Ectodermal cell (in vitro differentiated cells): ENCODE data around the gene FBXO31. TPM values are rescaled to one million over a fixed set of nuclear protein-coding genes. Genes with fewer than 3 reads are reported as not detected.

Experiments
- H3K27ac ChIP-seq: 2 replicates; pipeline ENCODE4 v1.7.0; 2013; ENCODE audit warnings: mild to moderate bottlenecking, low read depth, low read length; ENCODE audit not compliant: insufficient read depth, poor library complexity, severe bottlenecking
- H3K27me3 ChIP-seq: 2 replicates; pipeline ENCODE4 v1.7.0; 2013; ENCODE audit warnings: mild to moderate bottlenecking, low read length; ENCODE audit not compliant: insufficient read depth, control insufficient read depth, poor library complexity, severe bottlenecking
- H3K36me3 ChIP-seq: one replicate; pipeline ENCODE4 v1.7.0; 2013; ENCODE audit warnings: low read length; ENCODE audit not compliant: control insufficient read depth, insufficient read depth
- H3K4me1 ChIP-seq: one replicate; pipeline ENCODE4 v1.7.0; 2013; ENCODE audit warnings: low read length; ENCODE audit not compliant: control insufficient read depth, insufficient read depth
- H3K4me3 ChIP-seq: 2 replicates; pipeline ENCODE4 v1.7.0; 2013; ENCODE audit warnings: low read depth, low read length, control low read depth; ENCODE audit not compliant: insufficient read depth
- H3K9me3 ChIP-seq: 2 replicates; pipeline ENCODE4 v1.7.0; 2013; ENCODE audit warnings: mild to moderate bottlenecking, low read length, moderate library complexity; ENCODE audit not compliant: control insufficient read depth
- WGBS, 2 experiments: methylation state at CpG; one replicate each; pipeline ENCODE4 v1.1.7; 2013; ENCODE audit warnings: missing lambda C conversion rate in 2 of 2; 5-methylcytosine and 5-hydroxymethylcytosine counted together
- polyA plus RNA-seq, 4 experiments: library from polyadenylated mRNA; stranded (reverse); fragments of 50-300 nt; gene quantifications; one replicate each; pipeline ENCODE4 v1.2.3, GENCODE V29; 2013

Gene FBXO31, protein sequence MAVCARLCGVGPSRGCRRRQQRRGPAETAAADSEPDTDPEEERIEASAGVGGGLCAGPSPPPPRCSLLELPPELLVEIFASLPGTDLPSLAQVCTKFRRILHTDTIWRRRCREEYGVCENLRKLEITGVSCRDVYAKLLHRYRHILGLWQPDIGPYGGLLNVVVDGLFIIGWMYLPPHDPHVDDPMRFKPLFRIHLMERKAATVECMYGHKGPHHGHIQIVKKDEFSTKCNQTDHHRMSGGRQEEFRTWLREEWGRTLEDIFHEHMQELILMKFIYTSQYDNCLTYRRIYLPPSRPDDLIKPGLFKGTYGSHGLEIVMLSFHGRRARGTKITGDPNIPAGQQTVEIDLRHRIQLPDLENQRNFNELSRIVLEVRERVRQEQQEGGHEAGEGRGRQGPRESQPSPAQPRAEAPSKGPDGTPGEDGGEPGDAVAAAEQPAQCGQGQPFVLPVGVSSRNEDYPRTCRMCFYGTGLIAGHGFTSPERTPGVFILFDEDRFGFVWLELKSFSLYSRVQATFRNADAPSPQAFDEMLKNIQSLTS
- 14.9 TPM for polyA plus RNA-seq (2013, experiment 1 of 4)
- 17.2 TPM for polyA plus RNA-seq (2013, experiment 2 of 4)
- 11.0 TPM for polyA plus RNA-seq (2013, experiment 3 of 4)
- 11.6 TPM for polyA plus RNA-seq (2013, experiment 4 of 4)

DNA sequence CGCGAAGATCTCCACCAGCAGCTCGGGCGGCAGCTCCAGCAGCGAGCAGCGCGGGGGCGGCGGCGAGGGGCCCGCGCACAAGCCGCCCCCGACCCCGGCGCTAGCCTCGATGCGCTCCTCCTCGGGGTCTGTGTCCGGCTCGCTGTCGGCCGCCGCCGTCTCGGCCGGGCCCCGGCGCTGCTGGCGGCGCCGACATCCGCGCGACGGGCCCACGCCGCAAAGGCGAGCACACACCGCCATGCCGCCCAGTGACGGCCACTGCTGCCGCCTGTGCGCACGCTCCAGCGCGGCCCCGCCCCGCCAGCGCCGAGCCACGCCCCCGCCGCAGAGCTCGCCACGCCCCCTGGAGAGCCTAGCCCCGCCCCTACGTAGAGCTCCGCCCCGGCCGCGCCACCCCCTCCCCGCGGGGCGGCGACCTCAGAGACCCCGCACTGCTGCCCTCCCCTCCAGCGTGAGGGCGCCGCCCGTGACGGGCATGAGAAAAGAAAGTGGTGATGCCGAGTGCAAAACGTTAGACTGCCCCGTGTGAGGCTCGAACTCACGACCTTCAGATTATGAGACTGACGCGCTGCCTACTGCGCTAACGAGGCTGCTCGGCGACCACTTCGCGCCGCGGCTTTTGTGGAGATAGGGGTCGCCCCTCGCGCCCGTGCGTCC, at the start of gene FBXO31:
FBXO31 (minus strand) TSS at position 272 of the 657 bp plus-strand sequence; CDS start at position 240, 32 bp downstream.
- H3K27me3 ChIP-seq = no peaks in the 10 kb centered on the region
- no peaks in the 10 kb centered on the region for H3K36me3 ChIP-seq
- 0% methylated on average over 92 of the region's 92 CpGs for WGBS, 2 experiments
- H3K27ac ChIP-seq = peak within 1 kb of the TSS; percentile 88
- H3K4me1 ChIP-seq = peaks cover 19% of the 10 kb centered on the region
- peak within 1 kb of the TSS; percentile 70 for H3K4me3 ChIP-seq
- no peaks in the 10 kb centered on the region for H3K9me3 ChIP-seq

DNA sequence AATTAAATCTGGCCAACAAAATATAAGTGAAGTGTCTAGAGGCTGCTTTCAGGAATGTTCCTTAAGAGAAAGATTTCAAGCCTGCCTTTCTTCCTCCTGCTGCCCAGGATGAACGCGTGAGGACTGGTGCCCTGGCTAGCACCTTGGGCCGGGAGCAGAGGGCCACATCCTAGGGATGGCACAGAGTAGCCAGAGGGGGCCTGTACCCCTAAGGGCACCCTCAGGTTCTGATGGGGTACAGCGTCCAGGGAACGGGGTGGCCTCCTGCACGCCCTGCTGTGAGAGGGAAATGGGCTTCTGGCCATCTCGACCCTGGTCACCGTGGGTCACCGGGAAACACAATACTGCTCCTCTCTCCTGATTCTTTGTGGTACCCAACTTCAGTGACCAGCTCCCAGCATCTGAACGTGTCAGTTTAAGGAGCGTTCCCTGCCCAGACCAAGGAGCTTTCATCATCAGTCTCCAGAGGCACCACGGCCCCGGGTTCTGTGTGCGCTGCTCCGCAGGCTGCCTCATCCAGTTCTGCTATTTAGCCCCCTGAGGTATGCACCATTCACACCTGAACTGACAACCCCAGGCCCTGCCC, 48.8 kb upstream of the FBXO31 start:
- no peaks in the 10 kb centered on the region for H3K36me3 ChIP-seq
- H3K27me3 ChIP-seq = no peaks in the 10 kb centered on the region
- H3K4me3 ChIP-seq = no peak overlapping the region
- WGBS, 2 experiments = 94 to 95% methylated on average over 15 of the region's 15 CpGs
- H3K9me3 ChIP-seq = no peaks in the 10 kb centered on the region
- H3K27ac ChIP-seq = no peak overlapping the region
- no peaks in the 10 kb centered on the region for H3K4me1 ChIP-seq

DNA sequence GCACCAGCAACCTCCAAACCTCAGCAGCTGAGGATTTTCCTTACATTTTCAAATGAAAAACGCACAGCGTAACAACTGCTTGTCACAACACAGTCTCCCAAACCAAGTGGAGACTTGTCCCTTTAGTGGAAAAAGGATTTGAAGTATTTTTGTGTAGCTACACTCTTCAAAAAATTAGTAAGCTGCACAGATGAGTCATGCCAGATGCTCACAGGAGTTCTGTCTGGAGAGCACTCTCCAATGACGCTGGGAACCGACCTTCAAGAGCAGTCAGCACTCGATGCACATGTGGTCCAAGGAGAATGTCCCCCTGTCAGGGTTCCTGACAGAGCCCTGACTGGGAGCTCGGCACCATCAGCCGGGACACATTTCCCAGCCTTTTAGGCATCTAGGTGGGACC, 48.4 kb upstream of the FBXO31 start:
- Histone ChIP-seq H3K36me3 (no peaks in the 10 kb centered on the region), H3K27ac (no peak overlapping the region), H3K27me3 (no peaks in the 10 kb centered on the region), H3K9me3 (no peaks in the 10 kb centered on the region), H3K4me1 (peaks cover 4% of the 10 kb centered on the region), H3K4me3 (no peak overlapping the region)
- WGBS, 2 experiments = 92 to 97% methylated on average over 7 of the region's 7 CpGs

DNA sequence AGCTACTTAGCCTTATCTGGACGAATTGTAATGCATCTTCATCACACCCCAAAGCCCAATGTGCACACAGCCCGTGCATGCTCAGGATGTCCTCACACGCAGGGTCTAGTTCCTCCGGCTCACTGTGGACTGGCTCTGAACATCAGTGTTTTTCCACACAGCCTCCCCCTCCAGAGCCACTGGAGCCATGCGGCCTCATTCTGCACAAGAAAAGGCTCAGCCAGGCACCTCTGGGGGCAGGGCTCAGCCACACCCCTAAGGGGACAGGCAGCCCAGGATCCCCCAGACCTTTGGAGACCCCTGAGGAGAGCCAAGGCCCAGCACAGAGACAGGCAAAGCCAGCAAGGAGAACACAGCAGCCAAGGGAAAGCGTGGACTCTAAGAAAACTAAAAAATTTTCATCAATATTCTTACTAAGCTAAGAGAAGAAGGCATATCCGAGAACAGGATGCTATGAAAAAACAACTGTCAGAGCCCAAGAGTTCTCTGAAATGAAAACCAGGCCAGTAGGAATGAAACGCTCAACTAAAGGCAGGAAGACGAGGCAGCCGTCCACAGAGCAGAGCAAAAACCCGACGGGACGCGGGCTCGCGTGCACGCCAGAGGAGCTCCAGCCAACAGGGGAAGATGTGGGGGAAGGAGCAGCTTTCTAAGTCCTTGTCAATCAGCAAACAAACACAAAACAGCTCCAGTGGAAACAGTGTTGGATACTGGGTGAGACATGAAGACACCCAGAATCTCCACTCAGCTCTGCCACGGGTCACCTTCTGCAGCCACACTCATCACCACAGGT, 43.0 kb upstream of the FBXO31 start:
- WGBS, 2 experiments = 73 to 76% methylated on average over 18 of the region's 18 CpGs
- H3K27ac ChIP-seq = no peak overlapping the region
- no peak overlapping the region for H3K4me3 ChIP-seq
- no peaks in the 10 kb centered on the region for H3K27me3 ChIP-seq
- H3K36me3 ChIP-seq = peaks cover 6% of the 10 kb centered on the region
- H3K4me1 ChIP-seq = peaks cover 20% of the 10 kb centered on the region
- no peaks in the 10 kb centered on the region for H3K9me3 ChIP-seq

DNA sequence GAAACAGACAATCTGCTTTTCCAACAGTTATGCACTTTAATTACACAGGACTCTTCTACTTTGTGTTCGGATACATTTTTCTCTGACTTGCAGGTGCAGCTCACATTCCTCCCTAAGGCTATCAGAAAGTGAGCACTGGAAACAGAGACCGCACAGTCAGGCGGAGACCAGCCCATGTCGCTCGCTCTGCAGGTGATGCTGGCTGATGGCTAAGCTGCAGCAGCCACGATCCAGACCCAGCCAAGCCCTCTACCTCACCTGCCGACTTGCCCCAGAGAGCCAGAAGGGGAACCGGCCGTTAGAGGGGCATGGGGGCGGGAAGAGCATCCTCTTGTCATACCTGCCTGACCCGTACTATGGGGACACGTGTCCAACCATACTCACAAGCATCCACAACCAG, 42.4 kb upstream of the FBXO31 start:
- peaks cover 20% of the 10 kb centered on the region for H3K4me1 ChIP-seq
- WGBS, 2 experiments = 83 to 88% methylated on average over 12 of the region's 12 CpGs
- no peak overlapping the region for H3K4me3 ChIP-seq
- peaks cover 6% of the 10 kb centered on the region for H3K36me3 ChIP-seq
- H3K27me3 ChIP-seq = no peaks in the 10 kb centered on the region
- no peak overlapping the region for H3K27ac ChIP-seq
- H3K9me3 ChIP-seq = no peaks in the 10 kb centered on the region

DNA sequence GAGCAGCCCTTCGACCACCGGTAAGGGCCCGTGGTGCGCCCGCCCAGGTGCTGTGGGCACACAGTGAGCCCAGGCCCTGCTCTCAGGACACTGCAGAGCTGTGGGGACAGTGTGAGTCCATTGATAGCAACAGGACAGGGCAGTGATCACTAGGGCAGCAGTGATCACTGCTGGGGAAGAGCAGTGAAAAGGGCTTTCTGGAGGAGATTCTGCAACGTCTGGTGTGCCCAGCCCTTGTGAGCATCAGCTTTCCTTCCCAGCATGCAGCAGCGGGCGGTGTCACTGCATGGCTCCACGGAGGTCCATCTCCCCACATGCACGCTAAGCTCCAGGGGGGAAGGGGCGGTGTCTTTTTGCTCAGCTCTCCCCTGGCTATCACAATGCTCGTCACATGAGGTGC, 40.7 kb upstream of the FBXO31 start:
- Histone ChIP-seq H3K27ac (no peak overlapping the region), H3K36me3 (peaks cover 6% of the 10 kb centered on the region), H3K4me3 (no peak overlapping the region), H3K4me1 (peaks cover 20% of the 10 kb centered on the region), H3K9me3 (no peaks in the 10 kb centered on the region), H3K27me3 (no peaks in the 10 kb centered on the region)
- WGBS, 2 experiments = 73 to 75% methylated on average over 12 of the region's 12 CpGs

DNA sequence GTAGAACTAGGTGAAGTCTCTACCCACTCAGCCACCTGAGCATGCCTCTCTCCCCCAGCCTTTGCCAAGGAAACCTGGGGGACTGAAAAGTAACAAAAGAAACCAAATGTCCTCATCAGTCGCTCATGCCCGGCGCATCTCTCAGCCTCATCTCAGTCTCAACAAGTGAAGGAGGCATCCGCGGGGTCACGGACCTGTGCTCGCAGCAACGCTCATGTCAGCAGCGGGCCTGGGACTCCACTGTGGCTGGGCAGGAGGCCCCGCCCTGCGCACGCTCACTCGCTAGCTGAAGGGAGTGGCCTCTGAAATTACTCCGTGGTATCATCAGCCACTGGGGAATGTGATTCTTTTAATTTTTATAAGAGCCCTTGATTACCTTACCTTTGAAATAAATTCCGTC, 39.9 kb upstream of the FBXO31 start:
- WGBS, 2 experiments = 96 to 98% methylated on average over 15 of the region's 15 CpGs
- no peaks in the 10 kb centered on the region for H3K27me3 ChIP-seq
- H3K36me3 ChIP-seq = peaks cover 6% of the 10 kb centered on the region
- peaks cover 20% of the 10 kb centered on the region for H3K4me1 ChIP-seq
- no peak overlapping the region for H3K27ac ChIP-seq
- no peaks in the 10 kb centered on the region for H3K9me3 ChIP-seq
- no peak overlapping the region for H3K4me3 ChIP-seq

DNA sequence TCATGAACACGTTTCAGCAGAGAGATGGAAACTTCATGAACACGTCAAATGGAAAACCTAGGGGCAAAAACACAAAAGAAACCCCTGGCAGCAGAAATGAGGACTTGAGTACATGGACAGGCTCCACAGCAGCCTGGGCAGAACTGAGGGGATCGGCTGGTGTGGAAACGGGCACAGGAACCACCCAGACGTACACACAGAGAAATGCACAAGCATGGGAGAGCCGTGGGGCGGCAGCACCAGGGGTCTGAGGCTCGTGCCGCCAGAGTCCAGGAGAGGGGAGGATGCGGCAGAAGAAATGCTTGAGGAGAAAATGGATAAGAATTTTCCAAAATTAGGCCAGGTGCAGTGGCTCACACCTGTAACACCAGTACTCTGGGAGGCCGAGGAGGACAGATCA, 38.5 kb upstream of the FBXO31 start:
- H3K9me3 ChIP-seq = no peaks in the 10 kb centered on the region
- WGBS, 2 experiments = 95 to 96% methylated on average over 11 of the region's 11 CpGs
- H3K4me3 ChIP-seq = no peak overlapping the region
- H3K27me3 ChIP-seq = no peaks in the 10 kb centered on the region
- peaks cover 6% of the 10 kb centered on the region for H3K36me3 ChIP-seq
- H3K4me1 ChIP-seq = peaks cover 18% of the 10 kb centered on the region
- H3K27ac ChIP-seq = no peak overlapping the region

DNA sequence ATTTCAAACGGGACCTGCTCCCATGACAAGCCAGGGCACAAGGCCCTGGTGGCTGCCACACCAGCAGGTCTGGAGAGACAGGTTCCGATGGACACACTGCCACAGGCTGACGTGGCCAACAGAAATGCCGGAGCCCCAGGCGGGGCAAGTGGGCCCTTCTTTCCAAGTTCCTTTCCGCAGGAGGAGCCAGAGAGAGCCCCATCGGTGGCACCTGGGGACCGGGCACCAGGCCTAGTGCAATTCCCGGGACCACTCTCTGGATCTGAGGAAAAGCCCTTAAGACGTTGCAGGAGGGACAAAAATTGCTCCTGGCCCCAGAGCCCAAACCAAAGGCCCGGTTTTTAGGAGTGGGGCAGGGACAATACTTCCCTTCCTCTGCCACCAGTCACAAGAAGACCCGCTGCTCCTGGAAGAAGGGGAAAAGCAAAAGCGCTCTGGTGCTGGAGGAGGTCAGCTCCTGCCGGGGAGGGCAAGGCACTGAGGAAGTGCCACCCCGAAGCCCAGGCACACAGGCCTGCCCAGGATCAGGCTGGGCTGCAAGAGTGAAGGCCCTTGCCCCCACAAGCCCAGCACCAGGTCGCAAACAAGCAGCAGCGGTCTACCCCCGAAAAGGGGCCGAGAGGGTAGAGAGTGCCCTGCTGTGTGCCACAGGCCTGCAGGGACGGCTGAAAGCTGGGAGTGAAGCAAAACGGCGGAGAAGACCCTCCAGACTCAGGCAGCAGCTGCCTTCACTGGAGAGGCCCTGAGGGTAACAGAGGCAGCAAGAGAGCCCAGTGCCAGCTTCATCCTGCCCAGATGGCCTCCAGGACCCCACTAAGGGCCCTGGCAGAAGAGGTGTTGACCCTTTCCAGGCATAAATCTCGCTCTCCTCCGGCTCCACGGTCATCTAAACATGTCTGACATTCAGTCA, 37.7 kb upstream of the FBXO31 start:
- peaks cover 10% of the 10 kb centered on the region for H3K4me1 ChIP-seq
- 94 to 95% methylated on average over 25 of the region's 25 CpGs for WGBS, 2 experiments
- H3K36me3 ChIP-seq = peaks cover 6% of the 10 kb centered on the region

More for the DNA sequence above, 37.7 kb upstream of the FBXO31 start:
- no peaks in the 10 kb centered on the region for H3K27me3 ChIP-seq
- H3K27ac ChIP-seq = no peak overlapping the region
- no peaks in the 10 kb centered on the region for H3K9me3 ChIP-seq
- H3K4me3 ChIP-seq = no peak overlapping the region
